ENCODE data around the gene LTBP1. TPM values are rescaled to one million over a fixed set of nuclear protein-coding genes. Genes with fewer than 3 reads are reported as not detected.

LTBP1 gene
- total RNA-seq, 1 experiment from 2014 or later: 28.5 TPM

GRCh38 chr2:33130054-33130447 lies 183.3 kb downstream of the LTBP1 start:
- no peaks in the 10 kb centered on the region for H3K23me2 ChIP-seq (ENCODE audit: insufficient read length, low read depth, low read length, poor library complexity, severe bottlenecking)
- no peak overlapping the region for H3K56ac ChIP-seq (ENCODE audit: insufficient read length, low read depth, low read length)
- H2BK20ac ChIP-seq (ENCODE audit: low read depth, low read length, poor library complexity, severe bottlenecking): no peak overlapping the region
- H3K27me3 ChIP-seq (ENCODE audit: insufficient read depth, low read length): no peaks in the 10 kb centered on the region
- no peaks in the 10 kb centered on the region for H3K79me2 ChIP-seq (ENCODE audit: insufficient read depth, low read length)
- H3K79me1 ChIP-seq (ENCODE audit: insufficient read depth, low read depth, low read length, poor library complexity, severe bottlenecking): no peaks in the 10 kb centered on the region
- H4K5ac ChIP-seq (ENCODE audit: insufficient read length, low read depth, low read length): no peak overlapping the region
- H4K91ac ChIP-seq (ENCODE audit: insufficient read length, low read depth, low read length): no peak overlapping the region
- no peak for DNase-seq
- H2BK12ac ChIP-seq (ENCODE audit: insufficient read length, low read depth, low read length): no peak overlapping the region
- H3T11ph ChIP-seq (ENCODE audit: low read length): no peak overlapping the region
- H3K4ac ChIP-seq (ENCODE audit: low read depth, low read length): no peak overlapping the region
- H3K14ac ChIP-seq (ENCODE audit: insufficient read depth, low read length): no peak overlapping the region
- Mint-ChIP-seq H3K36me3 (ENCODE audit: insufficient read depth in 1 of 3, low read depth in 3 of 3) (peaks cover 0 to 2% (median 0%) of the 10 kb centered on the region in 3 experiments; a peak in 1 of 7 replicates), H3K4me3 (no peak overlapping the region), H3K27ac (no peak overlapping the region), H3K4me1 (peaks cover 10 to 12% of the 10 kb centered on the region in 2 experiments), H3K9me3 (no peaks in the 10 kb centered on the region), H3K27me3 (ENCODE audit: low read depth) (no peaks in the 10 kb centered on the region)
- no peak overlapping the region for H2BK5ac ChIP-seq (ENCODE audit: insufficient read length, low read length)
- H4K8ac ChIP-seq (replicated peaks; ENCODE audit: insufficient read length, low read depth, low read length): no peak overlapping the region
- H3K23ac ChIP-seq (ENCODE audit: insufficient read length, low read depth, low read length): no peak overlapping the region
- H3K9ac ChIP-seq (ENCODE audit: extremely low read depth, insufficient read length, low read length): no peak overlapping the region
- H3K9me3 ChIP-seq (ENCODE audit: control insufficient read depth, low read depth, low read length): no peaks in the 10 kb centered on the region
- no peak overlapping the region for H2AFZ ChIP-seq (ENCODE audit: low read length)
- H3K27ac ChIP-seq (ENCODE audit: insufficient read length, low read depth, low read length): no peak overlapping the region
- no peaks in the 10 kb centered on the region for H4K20me1 ChIP-seq (ENCODE audit: control insufficient read depth, insufficient read depth, insufficient read length)
- no peak overlapping the region for H2BK120ac ChIP-seq (ENCODE audit: low read depth, low read length, poor library complexity, severe bottlenecking)
- no peak overlapping the region for H2AK5ac ChIP-seq (ENCODE audit: insufficient read length, low read length)
- no peak for TF ChIP-seq CTCF (conservative IDR thresholded peaks at IDR 0.05)
- H2BK15ac ChIP-seq (ENCODE audit: low read depth, low read length): no peak overlapping the region
- WGBS (ENCODE audit: extremely low coverage, insufficient read length, low lambda C conversion rate): no CpG with 5 or more reads among the region's 7 CpGs
- H3K4me1 ChIP-seq (ENCODE audit: insufficient read depth, low read length): no peaks in the 10 kb centered on the region
- no peak overlapping the region for H3K4me2 ChIP-seq (ENCODE audit: insufficient read depth, insufficient read length, low read length)
- no peak overlapping the region for H3K18ac ChIP-seq (ENCODE audit: insufficient read length, low read depth, low read length)
